ENCODE results near the gene GRM2. TPM values are rescaled to one million over a fixed set of nuclear protein-coding genes. Genes with fewer than 3 reads are reported as not detected.

GRM2 gene
- total RNA-seq: under 1 TPM; 0.15 to 0.50 TPM
- long read RNA-seq: 0 reads

- DNase-seq (peak; percentile 84), ATAC-seq (peak; percentile 93 to 94)
- intact Hi-C loops (cut with DNase I): no loop called here
These were observed at the start of gene GRM2 for GRCh38 chr3:51706788-51707731. TSS of gene GRM2 (plus strand) at chr3:51707068. CDS start at chr3:51708984, 1,916 bp downstream.

- intact Hi-C loops (cut with DNase I): no loop called here
- ATAC-seq: no peak
These were observed 49.6 kb upstream of the GRM2 start for GRCh38 chr3:51657234-51657633.

DNA sequence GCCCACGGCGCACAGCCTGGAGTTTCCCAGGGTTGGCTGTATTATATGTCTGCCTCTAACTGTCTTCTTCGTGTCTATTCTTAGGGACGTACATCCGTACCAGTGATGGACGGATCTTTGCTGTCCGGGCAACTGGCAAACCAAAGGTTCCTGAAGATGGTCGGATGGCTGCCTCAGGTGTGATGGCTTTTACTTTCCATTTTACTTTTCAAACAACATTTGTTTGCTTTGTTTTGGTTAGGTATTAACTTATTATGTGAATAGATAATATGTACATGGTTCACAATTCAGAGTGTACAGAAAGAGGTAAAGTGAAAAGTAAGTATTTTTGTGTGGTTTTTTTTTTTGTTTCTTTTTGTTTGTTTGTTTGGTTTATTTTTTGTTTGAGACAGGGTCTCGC is 46.9 kb upstream of the GRM2 start:
- no peak for DNase-seq
- ATAC-seq: no peak
- intact Hi-C loops (cut with DNase I): no loop called here

More at GRCh38 chr3:51657234-51657633, 49.6 kb upstream of the GRM2 start:
- no peak for DNase-seq

DNA sequence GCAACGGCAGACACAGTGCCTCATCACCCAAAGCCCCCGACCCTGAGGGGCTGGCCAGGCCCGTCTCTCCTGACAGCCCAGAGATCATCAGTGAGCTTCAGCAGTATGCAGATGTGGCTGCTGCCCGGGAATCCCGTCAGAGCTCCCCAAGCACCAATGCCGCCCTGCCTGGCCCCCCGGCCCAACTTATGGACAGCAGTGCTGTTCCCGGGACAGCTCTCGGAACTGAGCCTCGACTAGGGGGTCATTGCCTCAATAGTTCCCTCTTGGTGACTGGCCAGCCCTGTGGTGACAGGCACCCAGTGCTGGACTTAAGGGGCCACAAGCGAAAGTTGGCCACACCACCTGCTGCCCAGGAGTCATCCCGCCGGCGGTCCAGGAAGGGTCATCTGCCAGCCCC is 44.4 kb upstream of the GRM2 start:
- DNase-seq (no peak), ATAC-seq (no peak)
- intact Hi-C loops (cut with DNase I): no loop called here

GRCh38 chr3:51668756-51669155 is 38.1 kb upstream of the GRM2 start:
- intact Hi-C loops (cut with DNase I): loop anchor here (2.0 to 5.0 kb wide), 2 partner anchors 166 kb away; partner anchors contain the start of gene DCAF1 (in 1 of the 2)
- ATAC-seq: no peak
- no peak for DNase-seq

- DNase-seq (peak; percentile 85), ATAC-seq (peak; percentile 4 to 42)
- intact Hi-C loops (cut with DNase I): loop anchor here (2.0 to 5.0 kb wide), 2 partner anchors 167 kb away; partner anchors contain the start of gene DCAF1 (in 1 of the 2)
These were observed 37.4 kb upstream of the GRM2 start for GRCh38 chr3:51669241-51670052.

DNA sequence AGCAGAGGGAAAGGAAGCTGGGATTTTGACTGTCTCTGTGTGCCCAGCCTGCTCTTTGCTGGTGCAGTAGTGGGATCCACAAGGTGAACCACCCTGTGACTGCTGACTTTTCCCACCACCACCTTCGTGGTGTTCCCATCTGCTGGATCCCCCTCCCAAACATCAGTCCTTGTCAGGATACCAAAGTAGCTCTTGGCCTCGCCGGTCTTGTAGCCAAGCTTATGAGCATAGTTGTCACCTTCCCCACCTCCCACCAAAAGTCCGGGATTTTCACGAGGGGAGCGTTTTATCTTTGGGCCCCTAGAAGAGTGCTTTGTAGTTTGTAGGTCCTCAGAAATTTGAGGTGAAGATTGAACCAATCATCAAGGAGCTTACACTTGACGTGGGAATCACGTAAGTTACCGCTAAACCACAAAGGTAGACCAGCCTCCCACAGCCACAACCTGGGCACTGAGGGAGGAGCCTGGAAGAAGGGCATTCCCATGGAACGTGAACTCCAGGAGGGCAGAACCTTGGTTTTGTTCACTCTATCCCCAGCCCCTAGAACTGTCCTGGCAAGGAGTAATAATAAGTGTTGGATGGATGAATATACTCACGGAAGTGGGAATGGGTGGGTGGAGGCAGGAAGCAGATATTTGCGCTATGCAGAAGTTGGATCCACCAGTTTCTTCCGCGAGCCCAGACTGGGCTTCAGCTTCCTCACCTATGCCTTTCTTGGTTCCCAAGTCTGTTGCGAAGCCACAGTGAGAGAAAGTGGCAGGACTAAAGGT is 36.6 kb upstream of the GRM2 start:
- ATAC-seq (no peak), DNase-seq (no peak)
- intact Hi-C loops (cut with DNase I): no loop called here

GRCh38 chr3:51670823-51671733 is 35.8 kb upstream of the GRM2 start, which contains the start of gene TEX264:
TSS of gene TEX264 (plus strand) at chr3:51671252. CDS start at chr3:51674305, 3,053 bp downstream.
- ATAC-seq: peak; percentile 96
- peak; percentile 95 for DNase-seq
- intact Hi-C loops (cut with DNase I): no loop called here

DNA sequence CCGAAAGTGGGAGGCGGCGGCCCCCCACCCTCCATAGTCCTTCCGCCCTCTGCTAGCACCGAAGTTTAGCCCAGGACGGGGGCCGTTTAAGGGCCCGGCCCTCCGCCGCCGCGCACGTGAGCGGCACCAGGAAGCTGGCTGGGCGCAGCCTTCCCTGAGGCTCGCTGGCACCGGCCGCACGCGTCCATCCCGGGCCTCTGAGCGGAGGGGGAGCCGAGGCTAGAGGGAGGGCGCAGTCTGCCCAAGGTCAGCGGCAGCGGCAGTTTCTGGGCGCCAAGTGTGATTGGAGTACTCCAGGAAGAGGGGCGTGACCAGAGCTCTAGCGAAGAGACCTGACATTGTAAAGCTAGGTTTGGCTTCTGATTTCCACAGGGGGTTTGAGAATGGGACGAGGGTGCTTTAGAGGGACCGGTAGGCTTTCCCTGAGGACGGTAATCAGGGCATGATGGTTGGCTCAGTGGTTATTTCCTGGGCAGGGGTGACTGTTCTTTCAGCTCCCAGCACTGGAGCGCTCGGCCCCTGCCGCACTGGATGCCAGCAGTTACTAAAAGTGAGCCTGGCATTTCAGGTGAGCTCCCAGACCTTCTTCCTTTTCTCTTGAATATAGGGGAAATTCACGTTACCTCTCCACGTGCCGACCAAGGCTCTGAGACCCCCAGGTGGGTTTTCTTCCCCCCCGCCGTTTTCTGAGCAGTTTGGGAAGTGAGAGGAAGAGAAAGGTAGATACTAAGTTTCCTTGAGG is 35.0 kb upstream of the GRM2 start:
- intact Hi-C loops (cut with DNase I): no loop called here
- DNase-seq: peak; percentile 83
- ATAC-seq: peak; percentile 79 to 82

DNA sequence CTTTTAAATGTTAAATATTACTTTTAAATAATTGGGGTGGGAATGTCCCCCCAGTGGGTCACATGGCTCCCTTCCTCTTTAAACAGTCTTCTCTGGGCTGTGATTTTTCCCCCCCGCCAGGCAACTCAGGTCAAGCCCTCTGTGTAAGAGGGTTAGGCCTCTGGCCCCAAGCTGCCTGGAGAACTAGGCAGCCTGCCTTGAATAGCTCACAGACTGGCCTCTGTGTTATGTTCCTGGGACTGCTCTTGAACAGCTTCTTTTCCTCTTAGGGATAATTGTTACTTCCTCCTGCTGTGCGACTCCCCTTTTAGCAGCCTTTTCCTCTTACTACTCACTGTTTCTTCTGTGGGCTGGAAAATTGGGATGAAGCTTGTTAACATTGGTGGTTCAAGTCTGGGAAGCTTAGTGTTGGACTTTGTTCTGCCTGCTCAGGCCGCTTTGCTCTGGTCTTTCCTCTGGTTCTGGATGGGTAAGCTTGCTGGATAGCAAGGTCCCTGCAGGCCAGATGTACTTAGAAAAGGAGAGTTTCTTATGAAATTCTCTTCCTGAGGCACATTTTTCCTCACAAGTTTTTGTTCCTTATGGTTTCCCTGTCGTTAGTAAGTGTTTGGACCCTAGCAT is 33.6 kb upstream of the GRM2 start:
- DNase-seq (no peak), ATAC-seq (no peak)
- intact Hi-C loops (cut with DNase I): no loop called here

- DNase-seq: no peak
- no peak for ATAC-seq
- intact Hi-C loops (cut with DNase I): no loop called here
These were observed 32.8 kb upstream of the GRM2 start for GRCh38 chr3:51673802-51674654.

DNA sequence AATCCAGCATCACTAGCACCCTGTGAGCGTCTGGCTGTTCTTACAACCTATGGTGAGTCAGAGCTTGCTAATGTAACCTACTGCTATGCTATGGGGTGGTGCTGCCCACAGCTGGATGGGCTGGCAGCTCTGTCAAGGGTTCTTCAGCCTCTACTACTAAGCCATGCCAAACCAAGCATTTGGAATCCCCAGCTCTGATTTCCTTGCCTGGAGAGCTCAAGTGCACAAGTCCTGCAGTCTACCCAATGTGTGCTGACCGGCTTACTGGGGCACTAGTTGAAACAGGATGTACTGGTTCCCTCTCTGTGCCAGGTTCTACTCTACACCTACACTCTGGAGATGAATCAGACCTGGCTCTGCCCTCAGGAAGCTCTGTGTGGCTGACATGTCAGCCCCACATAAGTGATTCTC is 31.7 kb upstream of the GRM2 start:
- no peak for ATAC-seq
- DNase-seq: no peak
- intact Hi-C loops (cut with DNase I): no loop called here

GRCh38 chr3:51676102-51676640 is 30.7 kb upstream of the GRM2 start:
- intact Hi-C loops (cut with DNase I): no loop called here
- ATAC-seq (no peak), DNase-seq (no peak)

GRCh38 chr3:51677358-51677757 is 29.5 kb upstream of the GRM2 start:
- intact Hi-C loops (cut with DNase I): no loop called here
- no peak for ATAC-seq
- DNase-seq: no peak

- no peak for DNase-seq
- intact Hi-C loops (cut with DNase I): no loop called here
These were observed 28.7 kb upstream of the GRM2 start for GRCh38 chr3:51678186-51678585.

GRCh38 chr3:51678641-51679040 is 28.2 kb upstream of the GRM2 start:
- DNase-seq (no peak), ATAC-seq (no peak)
- intact Hi-C loops (cut with DNase I): no loop called here

More at GRCh38 chr3:51678186-51678585, 28.7 kb upstream of the GRM2 start:
- ATAC-seq: no peak
